Calu3 (cell line): ENCODE measurements around the gene CDH13. TPM values are rescaled to one million over a fixed set of nuclear protein-coding genes. Genes with fewer than 3 reads are reported as not detected.

Experiments
- BruUV-seq: library from RNA; stranded (reverse); fragments of 400-500 nt; replicated peaks from 2 replicates; lab custom pipeline; 2021; lab: Mats Ljungman, UMichigan
- CTCF ChIA-PET: fragments of 300-600 bp; sonication (Branson Sonifier 250); formaldehyde crosslinking; loops from one replicate; lab custom pipeline; 2022; ENCODE audit warnings: antibody characterized with exemption; lab: Charles Lee
- DNase-seq: peaks from one replicate; pipeline ENCODE4 v3.0.0; 2022
- H3K27ac Mint-ChIP-seq: one replicate; pipeline ENCODE4 v1.8.0; 2022; ENCODE audit warnings: mixed read lengths; ENCODE audit not compliant: unreplicated experiment
- H3K27me3 Mint-ChIP-seq: one replicate; pipeline ENCODE4 v1.8.0; 2022; ENCODE audit warnings: mixed read lengths; ENCODE audit not compliant: unreplicated experiment
- H3K36me3 Mint-ChIP-seq: one replicate; pipeline ENCODE4 v1.8.0; 2022; ENCODE audit warnings: mild to moderate bottlenecking, moderate library complexity, mixed read lengths; ENCODE audit not compliant: insufficient read depth, unreplicated experiment
- H3K4me1 Mint-ChIP-seq: one replicate; pipeline ENCODE4 v1.8.0; 2022; ENCODE audit warnings: mild to moderate bottlenecking, low read depth, mixed read lengths; ENCODE audit not compliant: unreplicated experiment
- H3K4me3 Mint-ChIP-seq: one replicate; pipeline ENCODE4 v1.8.0; 2022; ENCODE audit warnings: mild to moderate bottlenecking, low read depth, moderate library complexity, mixed read lengths; ENCODE audit not compliant: unreplicated experiment
- H3K9me3 Mint-ChIP-seq: one replicate; pipeline ENCODE4 v1.8.0; 2022; ENCODE audit warnings: low read depth, mixed read lengths; ENCODE audit not compliant: unreplicated experiment
- intact Hi-C: fragments of 100-400 bp; cut with micrococcal nuclease; formaldehyde crosslinking; loops from one replicate; pipeline ENCODE4 v1.10.0; 2022; ENCODE audit not compliant: unreplicated experiment
- total RNA-seq: library from RNA; stranded (reverse); gene quantifications from 2 replicates; pipeline ENCODE4 v1.2.3, GENCODE V29; 2022
- TF ChIP-seq, protein P1 (sequence below): fragments of 200-600 bp; IDR thresholded peaks from one replicate; pipeline ENCODE4 v1.8.0; 2022; ENCODE audit warnings: antibody characterized with exemption; ENCODE audit not compliant: unreplicated experiment

CDH13 gene
- total RNA-seq, 1 experiment from 2014 or later: not detected

- Mint-ChIP-seq H3K27me3 (no peaks in the 10 kb centered on the region), H3K27ac (no peak overlapping the region), H3K36me3 (no peaks in the 10 kb centered on the region), H3K4me1 (no peaks in the 10 kb centered on the region), H3K9me3 (peaks cover 22% of the 10 kb centered on the region), H3K4me3 (no peak overlapping the region)
- no TSS peak for BruUV-seq
- CTCF ChIA-PET: no interaction called here
- TF ChIP-seq, protein P1, sequence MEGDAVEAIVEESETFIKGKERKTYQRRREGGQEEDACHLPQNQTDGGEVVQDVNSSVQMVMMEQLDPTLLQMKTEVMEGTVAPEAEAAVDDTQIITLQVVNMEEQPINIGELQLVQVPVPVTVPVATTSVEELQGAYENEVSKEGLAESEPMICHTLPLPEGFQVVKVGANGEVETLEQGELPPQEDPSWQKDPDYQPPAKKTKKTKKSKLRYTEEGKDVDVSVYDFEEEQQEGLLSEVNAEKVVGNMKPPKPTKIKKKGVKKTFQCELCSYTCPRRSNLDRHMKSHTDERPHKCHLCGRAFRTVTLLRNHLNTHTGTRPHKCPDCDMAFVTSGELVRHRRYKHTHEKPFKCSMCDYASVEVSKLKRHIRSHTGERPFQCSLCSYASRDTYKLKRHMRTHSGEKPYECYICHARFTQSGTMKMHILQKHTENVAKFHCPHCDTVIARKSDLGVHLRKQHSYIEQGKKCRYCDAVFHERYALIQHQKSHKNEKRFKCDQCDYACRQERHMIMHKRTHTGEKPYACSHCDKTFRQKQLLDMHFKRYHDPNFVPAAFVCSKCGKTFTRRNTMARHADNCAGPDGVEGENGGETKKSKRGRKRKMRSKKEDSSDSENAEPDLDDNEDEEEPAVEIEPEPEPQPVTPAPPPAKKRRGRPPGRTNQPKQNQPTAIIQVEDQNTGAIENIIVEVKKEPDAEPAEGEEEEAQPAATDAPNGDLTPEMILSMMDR: no peak
- no peak for DNase-seq
- intact Hi-C loops: no loop called here
Measured at GRCh38 chr16:83390759-83391158, 764.0 kb downstream of the CDH13 start.

- H3K9me3 Mint-ChIP-seq: peaks cover 27% of the 10 kb centered on the region
- CTCF ChIA-PET: no interaction called here
- no peaks in the 10 kb centered on the region for H3K27me3 Mint-ChIP-seq
- TF ChIP-seq, protein P1: no peak
- no peaks in the 10 kb centered on the region for H3K4me1 Mint-ChIP-seq
- H3K4me3 Mint-ChIP-seq: no peak overlapping the region
- no peak overlapping the region for H3K27ac Mint-ChIP-seq
- intact Hi-C loops: loop anchor here (1.0 kb wide), 1 partner anchor 10 kb away; no protein-coding TSS in a partner anchor
- DNase-seq: no peak
- no TSS peak for BruUV-seq
- H3K36me3 Mint-ChIP-seq: no peaks in the 10 kb centered on the region
Measured at GRCh38 chr16:83392743-83393142, 766.0 kb downstream of the CDH13 start.

DNA sequence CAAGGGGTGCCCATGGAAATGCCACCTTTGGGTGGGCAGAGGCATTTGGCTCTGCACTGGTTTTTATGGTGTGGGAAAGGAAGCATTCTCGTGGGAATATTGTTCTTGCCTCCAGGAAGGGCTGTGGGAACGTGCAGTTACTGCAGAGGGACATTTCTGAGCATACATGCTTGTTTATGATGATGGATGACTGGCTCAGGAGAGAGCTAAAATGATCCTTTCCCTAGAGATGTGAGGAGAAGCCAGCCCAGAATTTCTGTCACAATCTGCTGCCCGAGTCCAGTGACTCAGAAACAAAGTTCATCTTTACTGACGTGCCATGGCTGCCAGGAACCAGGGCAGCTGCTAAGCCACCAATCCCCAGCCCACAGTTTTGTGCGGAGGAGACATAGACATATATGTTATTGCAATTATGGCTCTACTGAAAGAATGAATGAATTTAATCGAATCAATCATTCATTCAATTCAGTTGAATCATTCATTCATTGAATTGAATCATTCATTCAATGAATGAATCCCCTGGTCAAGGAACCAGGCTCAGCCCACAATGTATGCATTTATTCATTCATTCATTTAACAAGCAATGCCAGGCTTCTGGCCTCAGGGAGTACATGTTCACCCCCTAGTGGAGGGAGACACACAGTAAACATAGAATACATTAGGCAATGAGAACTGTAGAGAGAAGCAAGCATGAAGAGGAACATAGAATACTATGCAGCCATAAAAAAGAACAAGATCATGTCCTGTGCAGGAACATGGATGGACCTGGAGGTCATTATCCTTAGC is 766.6 kb downstream of the CDH13 start:
- intact Hi-C loops: loop anchor here (1.0 kb wide), 1 partner anchor 11 kb away; no protein-coding TSS in a partner anchor
- no TSS peak for BruUV-seq
- CTCF ChIA-PET: no interaction called here
- no peak for DNase-seq
- peaks cover 27% of the 10 kb centered on the region for H3K9me3 Mint-ChIP-seq
- no peaks in the 10 kb centered on the region for H3K4me1 Mint-ChIP-seq
- no peaks in the 10 kb centered on the region for H3K27me3 Mint-ChIP-seq
- no peak overlapping the region for H3K4me3 Mint-ChIP-seq
- TF ChIP-seq, protein P1: no peak
- H3K27ac Mint-ChIP-seq: no peak overlapping the region
- H3K36me3 Mint-ChIP-seq: no peaks in the 10 kb centered on the region

GRCh38 chr16:83397601-83398291 is 771.0 kb downstream of the CDH13 start:
- Mint-ChIP-seq H3K9me3 (peaks cover 24% of the 10 kb centered on the region), H3K27me3 (no peaks in the 10 kb centered on the region), H3K36me3 (no peaks in the 10 kb centered on the region), H3K4me3 (no peak overlapping the region), H3K4me1 (no peaks in the 10 kb centered on the region), H3K27ac (no peak overlapping the region)
- no peak for DNase-seq
- TF ChIP-seq, protein P1: no peak
- intact Hi-C loops: no loop called here
- CTCF ChIA-PET: interaction anchor here (0.6 kb wide), 1 partner anchor 106 kb away, joined by 4 read pairs; no protein-coding TSS in a partner anchor
- BruUV-seq: no TSS peak
